ENCODE results near the gene CDAN1. TPM values are rescaled to one million over a fixed set of nuclear protein-coding genes. Genes with fewer than 3 reads are reported as not detected.

Gene CDAN1
- total RNA-seq, 1 donor from 2014 or later = 14.6 TPM

- Mint-ChIP-seq H3K4me3 (ENCODE audit: unreplicated experiment) (no peak overlapping the region), H3K27me3 (ENCODE audit: low read depth, unreplicated experiment) (no peaks in the 10 kb centered on the region)
Measured at GRCh38 chr15:42749266-42749665, 12.3 kb upstream of the CDAN1 start.

GRCh38 chr15:42744195-42744594, 7.3 kb upstream of the CDAN1 start:
- no peaks in the 10 kb centered on the region for H3K4me1 Mint-ChIP-seq (ENCODE audit: low read depth, unreplicated experiment)
- H3K27ac Mint-ChIP-seq (ENCODE audit: unreplicated experiment) = no peak overlapping the region
- no peaks in the 10 kb centered on the region for H3K9me3 Mint-ChIP-seq (ENCODE audit: unreplicated experiment)

More at GRCh38 chr15:42749266-42749665, 12.3 kb upstream of the CDAN1 start:
- H3K27me3 ChIP-seq (ENCODE audit: insufficient read depth, low read length) = no peaks in the 10 kb centered on the region
- no peaks in the 10 kb centered on the region for H4K20me1 ChIP-seq (ENCODE audit: insufficient read depth, low read length)
- H3K4me1 ChIP-seq (ENCODE audit: insufficient read depth, low read length) = no peaks in the 10 kb centered on the region
- no peak overlapping the region for H3K27ac ChIP-seq (ENCODE audit: low read depth, low read length)
- DNase-seq (ENCODE audit: low read depth) = no peak
- H3K36me3 ChIP-seq (ENCODE audit: insufficient read depth, low read length) = peaks cover 6% of the 10 kb centered on the region
- peaks cover 17% of the 10 kb centered on the region for H3K36me3 Mint-ChIP-seq (ENCODE audit: low read depth, unreplicated experiment)
- H3K9ac ChIP-seq (ENCODE audit: low read length) = no peak overlapping the region
- H3K4me1 Mint-ChIP-seq (ENCODE audit: low read depth, unreplicated experiment) = no peaks in the 10 kb centered on the region
- no peak for FAIRE-seq
- H3K27ac Mint-ChIP-seq (ENCODE audit: unreplicated experiment) = no peak overlapping the region
- no peaks in the 10 kb centered on the region for H3K79me2 ChIP-seq (ENCODE audit: insufficient read depth, low read length)
- TF ChIP-seq EZH2 (IDR thresholded peaks at IDR 0.05; ENCODE audit: insufficient read depth, low read length) (no peak), CTCF (IDR thresholded peaks at IDR 0.05; ENCODE audit: insufficient read depth, low read depth, low read length) (no peak)
- peaks cover 6% of the 10 kb centered on the region for H3K9me3 Mint-ChIP-seq (ENCODE audit: unreplicated experiment)
- no peak overlapping the region for H3K4me2 ChIP-seq (ENCODE audit: low read length)
- no peak overlapping the region for H3K4me3 ChIP-seq (ENCODE audit: insufficient read depth, low read depth, low read length)
- H3K9me3 ChIP-seq (ENCODE audit: insufficient read depth, low read depth, low read length) = no peaks in the 10 kb centered on the region
- no peak overlapping the region for H2AFZ ChIP-seq (ENCODE audit: low read depth, low read length)

More at GRCh38 chr15:42744195-42744594, 7.3 kb upstream of the CDAN1 start:
- Histone ChIP-seq H3K4me3 (ENCODE audit: insufficient read depth, low read depth, low read length) (no peak overlapping the region), H3K36me3 (ENCODE audit: insufficient read depth, low read length) (peaks cover 6% of the 10 kb centered on the region), H3K9me3 (ENCODE audit: insufficient read depth, low read depth, low read length) (no peaks in the 10 kb centered on the region), H4K20me1 (ENCODE audit: insufficient read depth, low read length) (no peaks in the 10 kb centered on the region), H3K27ac (ENCODE audit: low read depth, low read length) (no peak overlapping the region), H3K27me3 (ENCODE audit: insufficient read depth, low read length) (no peaks in the 10 kb centered on the region), H3K79me2 (ENCODE audit: insufficient read depth, low read length) (no peaks in the 10 kb centered on the region), H2AFZ (ENCODE audit: low read depth, low read length) (no peak overlapping the region), H3K4me2 (ENCODE audit: low read length) (no peak overlapping the region), H3K4me1 (ENCODE audit: insufficient read depth, low read length) (no peaks in the 10 kb centered on the region), H3K9ac (ENCODE audit: low read length) (no peak overlapping the region)
- Mint-ChIP-seq H3K4me3 (ENCODE audit: unreplicated experiment) (no peak overlapping the region), H3K27me3 (ENCODE audit: low read depth, unreplicated experiment) (no peaks in the 10 kb centered on the region), H3K36me3 (ENCODE audit: low read depth, unreplicated experiment) (peaks cover under 1% of the 10 kb centered on the region)
- FAIRE-seq (no peak), DNase-seq (ENCODE audit: low read depth) (no peak)
- TF ChIP-seq CTCF (IDR thresholded peaks at IDR 0.05; ENCODE audit: insufficient read depth, low read depth, low read length) (no peak), EZH2 (IDR thresholded peaks at IDR 0.05; ENCODE audit: insufficient read depth, low read length) (no peak)
